GM23338 (cell line): ENCODE data around the gene ZNF543. TPM values are rescaled to one million over a fixed set of nuclear protein-coding genes. Genes with fewer than 3 reads are reported as not detected.

ENCODE experiments used
- ATAC-seq: fragments of 200-7000 bp; cut with Tn5 transposase; 3 replicates; pipeline ENCODE4 v1.9.1; 2020
- DNase-seq: peaks from one replicate; pipeline ENCODE4 v3.0.0-alpha.2; 2015; ENCODE audit warnings: low spot score
- H2AFZ ChIP-seq: fragments of 200-600 bp; sonication (generic); 2 replicates; pipeline ENCODE4 v1.8.0; 2016; ENCODE audit warnings: antibody characterized with exemption, mild to moderate bottlenecking, moderate library complexity
- H3F3A ChIP-seq: fragments of 200-600 bp; sonication (generic); replicated peaks from 2 replicates; pipeline ENCODE4 v1.8.0; 2017; ENCODE audit warnings: antibody characterized with exemption, mixed run types, low read depth
- H3K27ac ChIP-seq: fragments of 200-600 bp; sonication (generic); 2 replicates; pipeline ENCODE4 v1.6.1; 2016; ENCODE audit warnings: low read depth
- H3K27me3 ChIP-seq: fragments of 200-600 bp; sonication (generic); 2 replicates; pipeline ENCODE4 v1.8.0; 2016; ENCODE audit warnings: mild to moderate bottlenecking, mixed run types, moderate library complexity; ENCODE audit not compliant: insufficient read depth
- H3K36me3 ChIP-seq: fragments of 200-600 bp; sonication (generic); 2 replicates; pipeline ENCODE4 v1.8.0; 2016; ENCODE audit warnings: mild to moderate bottlenecking; ENCODE audit not compliant: insufficient read depth
- H3K4me1 ChIP-seq: fragments of 200-600 bp; sonication (generic); 2 replicates; pipeline ENCODE4 v1.8.0; 2016; ENCODE audit warnings: mild to moderate bottlenecking, moderate library complexity; ENCODE audit not compliant: insufficient read depth
- H3K4me2 ChIP-seq: fragments of 200-600 bp; sonication (generic); 2 replicates; pipeline ENCODE4 v1.7.1; 2017; ENCODE audit warnings: mixed run types
- H3K4me3 ChIP-seq: fragments of 200-600 bp; sonication (generic); 2 replicates; pipeline ENCODE4 v1.6.1; 2016; ENCODE audit warnings: mixed run types
- H3K79me2 ChIP-seq: fragments of 200-600 bp; sonication (generic); replicated peaks from 2 replicates; pipeline ENCODE4 v1.8.0; 2017; ENCODE audit warnings: mild to moderate bottlenecking; ENCODE audit not compliant: insufficient read depth
- H3K9me2 ChIP-seq: fragments of 200-600 bp; sonication (generic); 2 replicates; pipeline ENCODE4 v1.8.0; 2017; ENCODE audit not compliant: insufficient read depth
- H4K20me1 ChIP-seq: fragments of 200-600 bp; sonication (generic); replicated peaks from 2 replicates; pipeline ENCODE4 v1.8.0; 2017; ENCODE audit warnings: mild to moderate bottlenecking; ENCODE audit not compliant: insufficient read depth
- H3K27ac Mint-ChIP-seq: 2 replicates; pipeline ENCODE4 v1.8.0; 2020; ENCODE audit warnings: inconsistent platforms, mild to moderate bottlenecking, moderate library complexity, mixed read lengths
- H3K27me3 Mint-ChIP-seq: 3 replicates; pipeline ENCODE4 v1.8.0; 2022; ENCODE audit warnings: low read depth, mild to moderate bottlenecking, moderate library complexity, mixed read lengths, inconsistent platforms; ENCODE audit not compliant: insufficient read depth, poor library complexity
- H3K36me3 Mint-ChIP-seq: 3 replicates; pipeline ENCODE4 v1.8.0; 2021; ENCODE audit warnings: low read depth, mild to moderate bottlenecking, inconsistent platforms, moderate library complexity, mixed read lengths
- H3K4me1 Mint-ChIP-seq: 3 replicates; pipeline ENCODE4 v1.8.0; 2020; ENCODE audit warnings: mild to moderate bottlenecking, inconsistent platforms, mixed read lengths
- H3K4me3 Mint-ChIP-seq: 3 replicates; pipeline ENCODE4 v1.8.0; 2021; ENCODE audit warnings: moderate library complexity, mild to moderate bottlenecking, inconsistent platforms, mixed read lengths
- H3K9me3 Mint-ChIP-seq: 3 replicates; pipeline ENCODE4 v1.8.0; 2020; ENCODE audit warnings: moderate library complexity, mild to moderate bottlenecking, inconsistent platforms, mixed read lengths
- CREB1 ChIP-seq: fragments of 250-450 bp; sonication (Bioruptor Pico); IDR thresholded peaks from 2 replicates; pipeline ENCODE4 v1.5.0; 2020; ENCODE audit warnings: low read depth, mild to moderate bottlenecking, moderate library complexity
- EZH2phosphoT487 ChIP-seq: fragments of 200-600 bp; sonication (generic); IDR thresholded peaks from one replicate; pipeline ENCODE4 v1.8.1; 2018; ENCODE audit warnings: antibody characterized with exemption; ENCODE audit not compliant: unreplicated experiment
- NANOG ChIP-seq: IDR thresholded peaks from 2 replicates; pipeline ENCODE4 v1.6.1; 2016; ENCODE audit warnings: antibody characterized with exemption, borderline replicate concordance
- POLR2AphosphoS5 ChIP-seq: IDR thresholded peaks from 2 replicates; pipeline ENCODE4 v1.6.1; 2016; ENCODE audit warnings: antibody characterized with exemption, low read depth
- REST ChIP-seq: IDR thresholded peaks from one replicate; pipeline ENCODE4 v1.6.1; 2018; ENCODE audit warnings: antibody characterized with exemption; ENCODE audit not compliant: unreplicated experiment
- polyA plus RNA-seq: library from polyadenylated mRNA; unstranded; fragments of >200 nt; fragmentation: Nextera tagmentation; extraction: Ambion mirVana; gene quantifications from 2 replicates; pipeline ENCODE4 v1.2.1, GENCODE V29; 2016
- total RNA-seq: library from RNA; depleted of rRNA; stranded (reverse); fragments of >200 nt; shearing (Covaris generic); gene quantifications from 2 replicates; pipeline ENCODE4 v1.2.3, GENCODE V29; 2014

Gene ZNF543
- total and polyA plus RNA-seq, 2 experiments from 2014 or later, result 2.4 to 10.3 TPM

GRCh38 chr19:57288373-57288772 is 31.9 kb upstream of the ZNF543 start:
- H3K4me3 Mint-ChIP-seq, result no peak overlapping the region
- H3K27ac ChIP-seq, result no peak overlapping the region
- H3K27me3 Mint-ChIP-seq, result no peaks in the 10 kb centered on the region

GRCh38 chr19:57290970-57291369 is 29.3 kb upstream of the ZNF543 start:
- H3K79me2 ChIP-seq, result peaks cover 94% of the 10 kb centered on the region
- H3K36me3 Mint-ChIP-seq, result peaks cover 91% of the 10 kb centered on the region
- peaks cover 41% of the 10 kb centered on the region for H4K20me1 ChIP-seq
- H3K4me3 ChIP-seq, result no peak overlapping the region
- no peaks in the 10 kb centered on the region; the same call in 1 of the 2 replicates for H3F3A ChIP-seq
- no peak overlapping the region for H3K4me3 Mint-ChIP-seq
- ATAC-seq, result no peak
- no peak overlapping the region for H3K4me2 ChIP-seq
- no peaks in the 10 kb centered on the region for H3K9me3 Mint-ChIP-seq
- no peak overlapping the region for H3K27ac ChIP-seq
- H3K36me3 ChIP-seq, result peaks cover 70% of the 10 kb centered on the region
- no peaks in the 10 kb centered on the region for H3K4me1 ChIP-seq
- DNase-seq, result no peak
- H2AFZ ChIP-seq, result no peak overlapping the region
- H3K27ac Mint-ChIP-seq, result no peak overlapping the region
- H3K9me2 ChIP-seq, result no peaks in the 10 kb centered on the region
- no peaks in the 10 kb centered on the region for H3K27me3 Mint-ChIP-seq
- H3K4me1 Mint-ChIP-seq, result no peaks in the 10 kb centered on the region
- H3K27me3 ChIP-seq, result no peaks in the 10 kb centered on the region
- TF ChIP-seq POLR2AphosphoS5 (no peak), CREB1 (no peak), REST (no peak), EZH2phosphoT487 (no peak), NANOG (no peak)

More at GRCh38 chr19:57288373-57288772, 31.9 kb upstream of the ZNF543 start:
- Histone ChIP-seq H2AFZ (no peak overlapping the region), H3K4me2 (no peak overlapping the region), H3F3A (no peaks in the 10 kb centered on the region; the same call in 1 of the 2 replicates), H3K4me1 (no peaks in the 10 kb centered on the region), H3K36me3 (peaks cover 77% of the 10 kb centered on the region), H3K9me2 (no peaks in the 10 kb centered on the region), H3K79me2 (peaks cover 94% of the 10 kb centered on the region), H3K27me3 (no peaks in the 10 kb centered on the region), H4K20me1 (peaks cover 52% of the 10 kb centered on the region), H3K4me3 (no peak overlapping the region)
- no peak overlapping the region for H3K27ac Mint-ChIP-seq
- no peak for TF ChIP-seq REST
- TF ChIP-seq EZH2phosphoT487, result no peak
- H3K36me3 Mint-ChIP-seq, result peaks cover 88% of the 10 kb centered on the region
- DNase-seq (no peak), ATAC-seq (no peak)
- no peaks in the 10 kb centered on the region for H3K4me1 Mint-ChIP-seq
- no peaks in the 10 kb centered on the region for H3K9me3 Mint-ChIP-seq
